GM21576 (cell line): Measurements from ENCODE around the gene UBE2E2.

Experiments
- ATAC-seq: cut with Tn5 transposase; IDR thresholded peaks from one replicate; pipeline ENCODE4 v1.9.1; 2021; ENCODE audit warnings: mild to moderate bottlenecking, moderate library complexity; ENCODE audit not compliant: unreplicated experiment

The UBE2E2 gene

GRCh38 chr3:23192816-23193215, 10.3 kb upstream of the UBE2E2 start:
- no peak for ATAC-seq

GRCh38 chr3:23193831-23194230, 9.3 kb upstream of the UBE2E2 start:
- no peak for ATAC-seq

GRCh38 chr3:23198801-23199200, 4.3 kb upstream of the UBE2E2 start:
- no peak for ATAC-seq

GRCh38 chr3:23199649-23200048, 3.5 kb upstream of the UBE2E2 start:
- no peak for ATAC-seq

GRCh38 chr3:23201154-23201838, 1.8 kb upstream of the UBE2E2 start:
- ATAC-seq: no peak

- ATAC-seq: peak; percentile 22
Measured at GRCh38 chr3:23202203-23202920, 765 bp upstream of the UBE2E2 start.

GRCh38 chr3:23203708-23204330, 692 bp downstream of the UBE2E2 start:
- ATAC-seq: no peak

- ATAC-seq: no peak
Measured at GRCh38 chr3:23206366-23206765, 3.2 kb downstream of the UBE2E2 start.

GRCh38 chr3:23209103-23209502, 6.0 kb downstream of the UBE2E2 start:
- no peak for ATAC-seq

- ATAC-seq: no peak
Measured at GRCh38 chr3:23209747-23210487, 6.8 kb downstream of the UBE2E2 start.

- ATAC-seq: no peak
Measured at GRCh38 chr3:23213813-23214212, 10.7 kb downstream of the UBE2E2 start.

- ATAC-seq: no peak
Measured at GRCh38 chr3:23217872-23218554, 14.9 kb downstream of the UBE2E2 start.

GRCh38 chr3:23219117-23219516, 16.0 kb downstream of the UBE2E2 start:
- ATAC-seq: peak; percentile 39

GRCh38 chr3:23219552-23219951, 16.4 kb downstream of the UBE2E2 start:
- ATAC-seq: peak; percentile 63

- ATAC-seq: no peak
Measured at GRCh38 chr3:23221136-23221535, 18.0 kb downstream of the UBE2E2 start.

GRCh38 chr3:23232016-23232415, 28.9 kb downstream of the UBE2E2 start:
- no peak for ATAC-seq

GRCh38 chr3:23232854-23233253, 29.7 kb downstream of the UBE2E2 start:
- ATAC-seq: no peak

GRCh38 chr3:23235264-23235663, 32.1 kb downstream of the UBE2E2 start:
- no peak for ATAC-seq

GRCh38 chr3:23236890-23237289, 33.8 kb downstream of the UBE2E2 start:
- no peak for ATAC-seq

- no peak for ATAC-seq
Measured at GRCh38 chr3:23238156-23238555, 35.0 kb downstream of the UBE2E2 start.

- ATAC-seq: no peak
Measured at GRCh38 chr3:23238578-23238977, 35.5 kb downstream of the UBE2E2 start.
